ENCODE results near the gene GOLGA6L1. TPM values are rescaled to one million over a fixed set of nuclear protein-coding genes. Genes with fewer than 3 reads are reported as not detected.

Gene GOLGA6L1
- total RNA-seq, 1 experiment from 2014 or later: not detected

DNA sequence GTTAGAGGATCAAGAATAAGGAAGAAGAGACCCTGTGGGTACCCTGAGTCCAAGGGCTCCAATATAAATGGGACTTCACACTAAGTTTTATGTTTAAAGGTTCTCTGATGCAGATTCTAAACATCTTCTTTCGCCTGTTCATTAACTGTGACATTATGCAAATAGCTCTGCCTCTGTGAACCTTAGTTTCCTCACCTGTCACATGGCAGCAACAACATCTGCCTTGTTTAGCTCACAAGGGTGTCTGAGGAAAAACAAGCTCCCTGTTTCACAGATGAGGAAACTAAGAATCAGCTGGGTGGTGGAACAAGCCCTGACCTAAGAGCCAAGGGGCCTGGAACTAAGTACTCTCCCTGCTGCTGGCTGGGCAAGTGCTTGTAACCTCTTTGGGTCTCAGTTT, 40.8 kb downstream of the GOLGA6L1 start:
- H3K27ac ChIP-seq (ENCODE audit: low read depth, low read length): no peak overlapping the region
- no peak overlapping the region for H3K4me3 ChIP-seq (replicated peaks in 1 of 2; ENCODE audit: low read depth in 1 of 2, low read length in 2 of 2)
- H2AFZ ChIP-seq (ENCODE audit: low read depth, low read length, poor library complexity, severe bottlenecking): no peak overlapping the region
- RAD21 ChIA-PET (ENCODE audit: low non-redundant PET in 1 of 2, low total read pairs in 2 of 2, uncharacterized antibody in 2 of 2, unreplicated experiment in 2 of 2): no interaction called here
- H3K9me2 ChIP-seq (ENCODE audit: insufficient read depth): no peaks in the 10 kb centered on the region
- no peak for TF ChIP-seq FOSL1 (IDR thresholded peaks at IDR 0.05; ENCODE audit: low read depth)
- TF ChIP-seq YY1 (IDR thresholded peaks at IDR 0.05; ENCODE audit: extremely low read depth, insufficient replicate concordance, low read depth, low read length): no peak
- no peak for TF ChIP-seq POLR2AphosphoS5 (IDR thresholded peaks at IDR 0.05; ENCODE audit: low read depth, low read length)
- no peak for TF ChIP-seq JUND (IDR thresholded peaks at IDR 0.05)
- TF ChIP-seq REST (IDR thresholded peaks at IDR 0.05; ENCODE audit: low read depth): no peak
- TF ChIP-seq POLR2A (IDR thresholded peaks at IDR 0.05; ENCODE audit: borderline replicate concordance, extremely low read depth, insufficient read depth, insufficient read length): no peak
- no peak for TF ChIP-seq TCF7L2 (IDR thresholded peaks at IDR 0.05; ENCODE audit: borderline replicate concordance, extremely low read depth, insufficient read depth, insufficient read length)
- no peak for TF ChIP-seq EGR1 (IDR thresholded peaks at IDR 0.05; ENCODE audit: low read depth)
- no peak for TF ChIP-seq SP1 (IDR thresholded peaks at IDR 0.05; ENCODE audit: low read depth)
- TF ChIP-seq CBX3 (IDR thresholded peaks at IDR 0.05; ENCODE audit: low read depth): no peak
- TF ChIP-seq CTCF (IDR thresholded peaks at IDR 0.05 in 2 of 3, conservative IDR thresholded peaks at IDR 0.05 in 1 of 3; ENCODE audit: borderline replicate concordance in 1 of 3, insufficient read depth in 1 of 3, low read depth in 2 of 3, low read length in 2 of 3): no peak
- no peak for TF ChIP-seq ELF1 (IDR thresholded peaks at IDR 0.05; ENCODE audit: borderline replicate concordance, low read depth)
- no peak for TF ChIP-seq ZNF274 (IDR thresholded peaks at IDR 0.05; ENCODE audit: low read depth, low read length)
- no peak for TF ChIP-seq EZH2phosphoT487 (IDR thresholded peaks at IDR 0.05; ENCODE audit: borderline replicate concordance)
- no peak for TF ChIP-seq RAD21 (IDR thresholded peaks at IDR 0.05; ENCODE audit: low read depth)
- no peak for TF ChIP-seq SIN3A (IDR thresholded peaks at IDR 0.05; ENCODE audit: low read depth)
- H3K9me3 ChIP-seq (ENCODE audit: control insufficient read depth in 1 of 2, insufficient read depth in 1 of 2, low read depth in 1 of 2, low read length in 2 of 2): no peaks in the 10 kb centered on the region
- no peak overlapping the region for H3K4me2 ChIP-seq (ENCODE audit: low read length)
- ATAC-seq (no peak), DNase-seq (ENCODE audit: low read depth, low spot score) (no peak)
- no peaks in the 10 kb centered on the region for H4K20me1 ChIP-seq (ENCODE audit: insufficient read depth)
- H3K36me3 ChIP-seq (ENCODE audit: control insufficient read depth in 1 of 2, insufficient read depth in 2 of 2, low read length in 2 of 2): no peaks in the 10 kb centered on the region
- CTCF ChIA-PET: no interaction called here
- no peak overlapping the region for H3K9ac ChIP-seq (ENCODE audit: low read length)
- intact Hi-C loops (cut with micrococcal nuclease): no loop called here
- POLR2A ChIA-PET: no interaction called here
- peaks cover 5% of the 10 kb centered on the region for H3K27me3 ChIP-seq (ENCODE audit: insufficient read depth, low read length)
- no TSS peak for BruUV-seq (replicated peaks)
- no peaks in the 10 kb centered on the region for H3K4me1 ChIP-seq (ENCODE audit: control insufficient read depth in 1 of 2, insufficient read depth in 2 of 2, low read length in 2 of 2)
- H3K79me2 ChIP-seq (ENCODE audit: insufficient read depth, low read length): no peaks in the 10 kb centered on the region
